ENCODE results near the gene AATF.

- TF ChIP-seq POLR2A (IDR thresholded peaks at IDR 0.05): no peak
- TF ChIP-seq, protein P1, sequence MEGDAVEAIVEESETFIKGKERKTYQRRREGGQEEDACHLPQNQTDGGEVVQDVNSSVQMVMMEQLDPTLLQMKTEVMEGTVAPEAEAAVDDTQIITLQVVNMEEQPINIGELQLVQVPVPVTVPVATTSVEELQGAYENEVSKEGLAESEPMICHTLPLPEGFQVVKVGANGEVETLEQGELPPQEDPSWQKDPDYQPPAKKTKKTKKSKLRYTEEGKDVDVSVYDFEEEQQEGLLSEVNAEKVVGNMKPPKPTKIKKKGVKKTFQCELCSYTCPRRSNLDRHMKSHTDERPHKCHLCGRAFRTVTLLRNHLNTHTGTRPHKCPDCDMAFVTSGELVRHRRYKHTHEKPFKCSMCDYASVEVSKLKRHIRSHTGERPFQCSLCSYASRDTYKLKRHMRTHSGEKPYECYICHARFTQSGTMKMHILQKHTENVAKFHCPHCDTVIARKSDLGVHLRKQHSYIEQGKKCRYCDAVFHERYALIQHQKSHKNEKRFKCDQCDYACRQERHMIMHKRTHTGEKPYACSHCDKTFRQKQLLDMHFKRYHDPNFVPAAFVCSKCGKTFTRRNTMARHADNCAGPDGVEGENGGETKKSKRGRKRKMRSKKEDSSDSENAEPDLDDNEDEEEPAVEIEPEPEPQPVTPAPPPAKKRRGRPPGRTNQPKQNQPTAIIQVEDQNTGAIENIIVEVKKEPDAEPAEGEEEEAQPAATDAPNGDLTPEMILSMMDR (IDR thresholded peaks at IDR 0.05 in 4 of 5, conservative IDR thresholded peaks at IDR 0.05 in 1 of 5): no peak
Observed at GRCh38 chr17:36901506-36901905, 47.2 kb upstream of the AATF start.

Data from gastrocnemius medialis (tissue), 4 donors.